ENCODE data around the gene MRPS11. TPM values are rescaled to one million over a fixed set of nuclear protein-coding genes. Genes with fewer than 3 reads are reported as not detected.

The MRPS11 gene
- total RNA-seq, 1 experiment from 2014 or later: 48.4 TPM

DNA sequence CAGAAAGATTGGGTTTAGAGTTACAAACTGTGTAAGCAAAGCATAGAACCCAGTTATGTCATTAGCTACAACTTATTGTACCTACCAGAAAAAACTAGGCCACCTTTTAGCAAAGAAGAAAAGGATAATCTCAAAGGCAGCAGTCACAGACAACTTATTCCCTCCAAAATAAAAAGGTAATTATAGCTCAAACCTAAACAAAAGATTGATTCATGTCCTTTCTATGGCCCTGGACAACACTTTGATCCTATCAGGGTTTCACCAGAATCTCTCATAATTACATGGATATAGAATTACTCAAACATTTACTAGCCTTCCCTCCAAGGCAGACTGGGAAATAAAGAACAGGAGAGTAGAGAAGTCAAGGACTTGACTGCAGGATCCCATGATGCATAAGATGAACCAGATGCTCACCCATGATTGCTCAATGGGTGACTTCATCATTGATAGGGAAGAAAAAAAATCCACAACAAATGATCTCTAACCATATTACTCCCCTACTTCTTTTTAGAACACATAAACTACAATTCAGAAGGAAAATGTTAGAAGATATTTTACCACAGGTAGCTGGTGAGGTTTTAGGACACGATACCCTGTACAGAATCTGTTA lies 61.6 kb downstream of the MRPS11 start:
- Mint-ChIP-seq H3K9me3 (ENCODE audit: unreplicated experiment) (no peaks in the 10 kb centered on the region), H3K36me3 (ENCODE audit: insufficient read depth, unreplicated experiment) (no peaks in the 10 kb centered on the region), H3K4me3 (ENCODE audit: unreplicated experiment) (no peak overlapping the region), H3K27me3 (ENCODE audit: insufficient read depth, unreplicated experiment) (no peaks in the 10 kb centered on the region), H3K4me1 (ENCODE audit: low read depth, unreplicated experiment) (no peaks in the 10 kb centered on the region), H3K27ac (ENCODE audit: unreplicated experiment) (no peak overlapping the region)
- CTCF ChIA-PET: no interaction called here
- POLR2A ChIA-PET: no interaction called here
- Histone ChIP-seq H3K4me3 (ENCODE audit: low read depth, low read length) (no peak overlapping the region), H3K4me1 (no peaks in the 10 kb centered on the region), H3K9me3 (no peaks in the 10 kb centered on the region), H3K27me3 (replicated peaks; ENCODE audit: control insufficient read depth, insufficient read depth, low read length) (no peaks in the 10 kb centered on the region), H3K36me3 (ENCODE audit: control insufficient read depth, insufficient read depth, low read length) (no peaks in the 10 kb centered on the region)
- no TSS peak for BruUV-seq (replicated peaks)
- intact Hi-C loops (cut with micrococcal nuclease; ENCODE audit: unreplicated experiment): no loop called here
- TF ChIP-seq, protein P1, sequence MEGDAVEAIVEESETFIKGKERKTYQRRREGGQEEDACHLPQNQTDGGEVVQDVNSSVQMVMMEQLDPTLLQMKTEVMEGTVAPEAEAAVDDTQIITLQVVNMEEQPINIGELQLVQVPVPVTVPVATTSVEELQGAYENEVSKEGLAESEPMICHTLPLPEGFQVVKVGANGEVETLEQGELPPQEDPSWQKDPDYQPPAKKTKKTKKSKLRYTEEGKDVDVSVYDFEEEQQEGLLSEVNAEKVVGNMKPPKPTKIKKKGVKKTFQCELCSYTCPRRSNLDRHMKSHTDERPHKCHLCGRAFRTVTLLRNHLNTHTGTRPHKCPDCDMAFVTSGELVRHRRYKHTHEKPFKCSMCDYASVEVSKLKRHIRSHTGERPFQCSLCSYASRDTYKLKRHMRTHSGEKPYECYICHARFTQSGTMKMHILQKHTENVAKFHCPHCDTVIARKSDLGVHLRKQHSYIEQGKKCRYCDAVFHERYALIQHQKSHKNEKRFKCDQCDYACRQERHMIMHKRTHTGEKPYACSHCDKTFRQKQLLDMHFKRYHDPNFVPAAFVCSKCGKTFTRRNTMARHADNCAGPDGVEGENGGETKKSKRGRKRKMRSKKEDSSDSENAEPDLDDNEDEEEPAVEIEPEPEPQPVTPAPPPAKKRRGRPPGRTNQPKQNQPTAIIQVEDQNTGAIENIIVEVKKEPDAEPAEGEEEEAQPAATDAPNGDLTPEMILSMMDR (IDR thresholded peaks at IDR 0.05; ENCODE audit: insufficient read depth in 1 of 2, low read depth in 1 of 2, low read length in 1 of 2, severe bottlenecking in 1 of 2, unreplicated experiment in 1 of 2): no peak
- no peak for DNase-seq

Other genes with a start within 250 kb of the MRPS11 start
- not detected in 2 replicates for gene NTRK3, start 211.0 kb upstream of the MRPS11 start, total RNA-seq (2022)
- gene MRPL46, start 320 bp upstream of the MRPS11 start, total RNA-seq (2022): 44.5 and 46.5 TPM in 2 replicates
- 2.0 and 3.7 TPM in 2 replicates for gene DET1, start 79.0 kb downstream of the MRPS11 start, total RNA-seq (2022)
- gene AEN, start 153.6 kb downstream of the MRPS11 start, total RNA-seq (2022): 28.7 and 33.2 TPM in 2 replicates
- 6.4 and 7.7 TPM in 2 replicates for gene ISG20, start 171.3 kb downstream of the MRPS11 start, total RNA-seq (2022)

Measured in Caco-2 (cell line).